GM12801 (cell line): ENCODE measurements around the gene HGFAC.

Experiments
- TF ChIP-seq, protein P1 (sequence below): IDR thresholded peaks from one replicate; pipeline ENCODE4 v1.5.1; 2011; ENCODE audit warnings: control low read depth; ENCODE audit not compliant: insufficient read length; ENCODE audit errors: extremely low read depth

Gene HGFAC

GRCh38 chr4:3407171-3407771 is 34.5 kb upstream of the HGFAC start:
- TF ChIP-seq, protein P1, sequence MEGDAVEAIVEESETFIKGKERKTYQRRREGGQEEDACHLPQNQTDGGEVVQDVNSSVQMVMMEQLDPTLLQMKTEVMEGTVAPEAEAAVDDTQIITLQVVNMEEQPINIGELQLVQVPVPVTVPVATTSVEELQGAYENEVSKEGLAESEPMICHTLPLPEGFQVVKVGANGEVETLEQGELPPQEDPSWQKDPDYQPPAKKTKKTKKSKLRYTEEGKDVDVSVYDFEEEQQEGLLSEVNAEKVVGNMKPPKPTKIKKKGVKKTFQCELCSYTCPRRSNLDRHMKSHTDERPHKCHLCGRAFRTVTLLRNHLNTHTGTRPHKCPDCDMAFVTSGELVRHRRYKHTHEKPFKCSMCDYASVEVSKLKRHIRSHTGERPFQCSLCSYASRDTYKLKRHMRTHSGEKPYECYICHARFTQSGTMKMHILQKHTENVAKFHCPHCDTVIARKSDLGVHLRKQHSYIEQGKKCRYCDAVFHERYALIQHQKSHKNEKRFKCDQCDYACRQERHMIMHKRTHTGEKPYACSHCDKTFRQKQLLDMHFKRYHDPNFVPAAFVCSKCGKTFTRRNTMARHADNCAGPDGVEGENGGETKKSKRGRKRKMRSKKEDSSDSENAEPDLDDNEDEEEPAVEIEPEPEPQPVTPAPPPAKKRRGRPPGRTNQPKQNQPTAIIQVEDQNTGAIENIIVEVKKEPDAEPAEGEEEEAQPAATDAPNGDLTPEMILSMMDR: no peak

GRCh38 chr4:3407930-3408792 is 33.6 kb upstream of the HGFAC start:
- TF ChIP-seq, protein P1: no peak

DNA sequence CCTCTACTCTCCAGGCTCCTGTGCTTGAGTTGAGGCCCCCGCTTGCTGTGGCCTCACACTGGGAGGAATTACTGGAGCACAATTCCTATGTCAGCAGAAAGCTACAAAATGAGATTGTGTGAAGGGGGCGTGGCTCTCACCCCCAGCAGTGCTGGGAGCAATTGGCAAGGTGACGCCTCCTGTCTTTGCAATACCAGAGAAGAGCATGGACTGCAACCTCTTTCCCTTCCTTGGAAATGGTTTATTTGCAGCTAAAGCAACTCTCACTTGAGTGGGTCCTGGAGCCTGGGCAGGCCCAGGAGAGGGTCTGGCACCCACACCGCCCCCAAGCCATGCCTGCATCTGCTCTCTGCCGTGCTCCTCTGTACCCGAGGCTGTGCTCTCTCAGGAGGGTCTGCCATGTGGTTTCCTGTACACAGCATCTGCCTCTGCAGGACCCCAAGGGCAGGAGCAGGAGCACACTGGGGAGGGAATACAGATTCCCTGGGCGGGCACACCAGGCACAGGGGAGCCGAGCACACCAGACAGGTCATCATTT is 32.9 kb upstream of the HGFAC start:
- TF ChIP-seq, protein P1: no peak

DNA sequence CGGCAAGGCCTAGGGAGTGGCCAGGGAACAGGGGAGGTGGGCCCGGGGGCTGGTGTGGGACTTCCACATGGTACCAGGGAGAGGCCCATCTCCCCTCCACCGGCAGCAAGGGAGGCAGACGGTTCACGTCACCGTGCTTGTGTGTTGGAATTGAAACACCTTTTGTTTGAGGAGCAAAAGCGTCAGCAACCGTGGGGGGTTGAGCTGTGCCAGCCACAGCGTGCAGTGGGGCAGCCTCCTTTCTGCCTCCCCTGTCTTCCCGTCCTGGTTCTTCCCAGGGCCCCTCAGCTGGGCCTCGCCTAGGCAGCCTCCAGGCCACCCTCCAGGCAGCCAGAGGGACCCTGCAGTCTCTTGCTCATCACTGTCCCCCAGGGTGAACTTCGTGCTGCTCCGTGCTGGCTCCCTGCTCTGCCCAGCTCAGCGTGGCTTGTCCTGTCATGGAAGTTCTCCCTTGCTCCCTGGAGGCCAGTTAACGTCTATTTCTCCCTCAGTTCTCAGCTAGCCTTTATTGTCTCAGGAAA is 32.1 kb upstream of the HGFAC start:
- TF ChIP-seq, protein P1: no peak

- TF ChIP-seq, protein P1: no peak
These were observed 31.2 kb upstream of the HGFAC start for GRCh38 chr4:3410401-3411135.

- TF ChIP-seq, protein P1: no peak
These were observed 30.1 kb upstream of the HGFAC start for GRCh38 chr4:3411676-3412075.
